ENCODE data around the gene CCT2. TPM values are rescaled to one million over a fixed set of nuclear protein-coding genes. Genes with fewer than 3 reads are reported as not detected.

CCT2 gene
- total and polyA plus RNA-seq, 2 of the 13 experiments (the other 11 are each of a cell fraction or from before 2014, with no cell fraction given), result 209 to 388 TPM

DNA sequence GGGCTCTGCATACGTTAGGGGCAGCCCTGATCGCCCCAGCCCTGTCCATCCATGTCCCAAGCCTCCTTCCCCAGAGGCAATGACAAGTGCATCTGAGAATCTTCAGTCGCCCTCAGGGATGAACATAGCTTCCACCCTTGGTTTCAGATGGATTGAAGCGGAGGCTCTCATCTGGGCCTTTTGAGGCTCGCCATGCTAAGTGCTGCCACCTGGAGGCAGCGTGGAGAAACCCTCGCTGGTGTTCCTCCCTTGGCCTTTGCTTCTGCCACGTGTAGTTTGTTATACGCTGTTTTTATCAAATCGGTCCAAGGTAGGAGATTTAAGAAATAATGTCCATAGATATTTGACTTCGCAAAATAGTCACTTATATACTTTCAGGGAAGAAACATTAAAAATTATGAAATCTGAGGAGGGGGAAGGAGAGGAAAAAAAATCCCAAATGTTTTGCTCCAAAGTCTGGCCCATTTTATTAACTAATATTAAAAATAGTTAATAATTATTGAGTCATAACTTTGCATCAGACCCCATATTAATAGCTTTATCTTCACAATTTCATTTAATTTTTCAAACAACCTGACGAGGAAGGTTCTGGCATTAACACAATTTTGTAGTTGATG is 54.2 kb downstream of the CCT2 start (continued):
- TF ChIP-seq HCFC1 (IDR thresholded peaks at IDR 0.05; ENCODE audit: low read depth, low read length) (no peak), ETV5 (CRISPR knock-in tag; IDR thresholded peaks at IDR 0.05; ENCODE audit: borderline replicate concordance) (no peak), SMYD3 (CRISPR knock-in tag; IDR thresholded peaks at IDR 0.05) (no peak), LCORL (IDR thresholded peaks at IDR 0.05) (no peak), LCORL (CRISPR knock-in tag; IDR thresholded peaks at IDR 0.05) (no peak), ZNF772 (CRISPR knock-in tag; IDR thresholded peaks at IDR 0.05) (no peak), ZNF512B (CRISPR knock-in tag; IDR thresholded peaks at IDR 0.05; ENCODE audit: borderline replicate concordance) (no peak), SNRNP70 (IDR thresholded peaks at IDR 0.05; ENCODE audit: low read depth, low read length) (no peak), ZNF652 (CRISPR knock-in tag; IDR thresholded peaks at IDR 0.05; ENCODE audit: borderline replicate concordance, low read depth) (no peak), ZNF160 (CRISPR knock-in tag; IDR thresholded peaks at IDR 0.05) (no peak), XRCC5 (optimal IDR thresholded peaks at IDR 0.05; ENCODE audit: low read length) (peak; percentile 74), ZNF232 (CRISPR knock-in tag; IDR thresholded peaks at IDR 0.05; ENCODE audit: borderline replicate concordance) (no peak), ZNF136 (CRISPR knock-in tag; IDR thresholded peaks at IDR 0.05; ENCODE audit: low read depth) (no peak), PRMT3 (CRISPR knock-in tag; IDR thresholded peaks at IDR 0.05; ENCODE audit: borderline replicate concordance, low read depth) (no peak), ZSCAN30 (CRISPR knock-in tag; IDR thresholded peaks at IDR 0.05) (no peak)
- TF ChIP-seq, protein P1, sequence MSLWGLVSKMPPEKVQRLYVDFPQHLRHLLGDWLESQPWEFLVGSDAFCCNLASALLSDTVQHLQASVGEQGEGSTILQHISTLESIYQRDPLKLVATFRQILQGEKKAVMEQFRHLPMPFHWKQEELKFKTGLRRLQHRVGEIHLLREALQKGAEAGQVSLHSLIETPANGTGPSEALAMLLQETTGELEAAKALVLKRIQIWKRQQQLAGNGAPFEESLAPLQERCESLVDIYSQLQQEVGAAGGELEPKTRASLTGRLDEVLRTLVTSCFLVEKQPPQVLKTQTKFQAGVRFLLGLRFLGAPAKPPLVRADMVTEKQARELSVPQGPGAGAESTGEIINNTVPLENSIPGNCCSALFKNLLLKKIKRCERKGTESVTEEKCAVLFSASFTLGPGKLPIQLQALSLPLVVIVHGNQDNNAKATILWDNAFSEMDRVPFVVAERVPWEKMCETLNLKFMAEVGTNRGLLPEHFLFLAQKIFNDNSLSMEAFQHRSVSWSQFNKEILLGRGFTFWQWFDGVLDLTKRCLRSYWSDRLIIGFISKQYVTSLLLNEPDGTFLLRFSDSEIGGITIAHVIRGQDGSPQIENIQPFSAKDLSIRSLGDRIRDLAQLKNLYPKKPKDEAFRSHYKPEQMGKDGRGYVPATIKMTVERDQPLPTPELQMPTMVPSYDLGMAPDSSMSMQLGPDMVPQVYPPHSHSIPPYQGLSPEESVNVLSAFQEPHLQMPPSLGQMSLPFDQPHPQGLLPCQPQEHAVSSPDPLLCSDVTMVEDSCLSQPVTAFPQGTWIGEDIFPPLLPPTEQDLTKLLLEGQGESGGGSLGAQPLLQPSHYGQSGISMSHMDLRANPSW (CRISPR knock-in tag; IDR thresholded peaks at IDR 0.05; ENCODE audit: borderline replicate concordance), result no peak
- TF ChIP-seq, protein P2, sequence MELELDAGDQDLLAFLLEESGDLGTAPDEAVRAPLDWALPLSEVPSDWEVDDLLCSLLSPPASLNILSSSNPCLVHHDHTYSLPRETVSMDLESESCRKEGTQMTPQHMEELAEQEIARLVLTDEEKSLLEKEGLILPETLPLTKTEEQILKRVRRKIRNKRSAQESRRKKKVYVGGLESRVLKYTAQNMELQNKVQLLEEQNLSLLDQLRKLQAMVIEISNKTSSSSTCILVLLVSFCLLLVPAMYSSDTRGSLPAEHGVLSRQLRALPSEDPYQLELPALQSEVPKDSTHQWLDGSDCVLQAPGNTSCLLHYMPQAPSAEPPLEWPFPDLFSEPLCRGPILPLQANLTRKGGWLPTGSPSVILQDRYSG (CRISPR knock-in tag; IDR thresholded peaks at IDR 0.05), result no peak
- TF ChIP-seq, protein P3, sequence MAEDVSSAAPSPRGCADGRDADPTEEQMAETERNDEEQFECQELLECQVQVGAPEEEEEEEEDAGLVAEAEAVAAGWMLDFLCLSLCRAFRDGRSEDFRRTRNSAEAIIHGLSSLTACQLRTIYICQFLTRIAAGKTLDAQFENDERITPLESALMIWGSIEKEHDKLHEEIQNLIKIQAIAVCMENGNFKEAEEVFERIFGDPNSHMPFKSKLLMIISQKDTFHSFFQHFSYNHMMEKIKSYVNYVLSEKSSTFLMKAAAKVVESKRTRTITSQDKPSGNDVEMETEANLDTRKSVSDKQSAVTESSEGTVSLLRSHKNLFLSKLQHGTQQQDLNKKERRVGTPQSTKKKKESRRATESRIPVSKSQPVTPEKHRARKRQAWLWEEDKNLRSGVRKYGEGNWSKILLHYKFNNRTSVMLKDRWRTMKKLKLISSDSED (CRISPR knock-in tag; IDR thresholded peaks at IDR 0.05), result no peak
- TF ChIP-seq, protein P4, sequence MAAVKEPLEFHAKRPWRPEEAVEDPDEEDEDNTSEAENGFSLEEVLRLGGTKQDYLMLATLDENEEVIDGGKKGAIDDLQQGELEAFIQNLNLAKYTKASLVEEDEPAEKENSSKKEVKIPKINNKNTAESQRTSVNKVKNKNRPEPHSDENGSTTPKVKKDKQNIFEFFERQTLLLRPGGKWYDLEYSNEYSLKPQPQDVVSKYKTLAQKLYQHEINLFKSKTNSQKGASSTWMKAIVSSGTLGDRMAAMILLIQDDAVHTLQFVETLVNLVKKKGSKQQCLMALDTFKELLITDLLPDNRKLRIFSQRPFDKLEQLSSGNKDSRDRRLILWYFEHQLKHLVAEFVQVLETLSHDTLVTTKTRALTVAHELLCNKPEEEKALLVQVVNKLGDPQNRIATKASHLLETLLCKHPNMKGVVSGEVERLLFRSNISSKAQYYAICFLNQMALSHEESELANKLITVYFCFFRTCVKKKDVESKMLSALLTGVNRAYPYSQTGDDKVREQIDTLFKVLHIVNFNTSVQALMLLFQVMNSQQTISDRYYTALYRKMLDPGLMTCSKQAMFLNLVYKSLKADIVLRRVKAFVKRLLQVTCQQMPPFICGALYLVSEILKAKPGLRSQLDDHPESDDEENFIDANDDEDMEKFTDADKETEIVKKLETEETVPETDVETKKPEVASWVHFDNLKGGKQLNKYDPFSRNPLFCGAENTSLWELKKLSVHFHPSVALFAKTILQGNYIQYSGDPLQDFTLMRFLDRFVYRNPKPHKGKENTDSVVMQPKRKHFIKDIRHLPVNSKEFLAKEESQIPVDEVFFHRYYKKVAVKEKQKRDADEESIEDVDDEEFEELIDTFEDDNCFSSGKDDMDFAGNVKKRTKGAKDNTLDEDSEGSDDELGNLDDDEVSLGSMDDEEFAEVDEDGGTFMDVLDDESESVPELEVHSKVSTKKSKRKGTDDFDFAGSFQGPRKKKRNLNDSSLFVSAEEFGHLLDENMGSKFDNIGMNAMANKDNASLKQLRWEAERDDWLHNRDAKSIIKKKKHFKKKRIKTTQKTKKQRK (IDR thresholded peaks at IDR 0.05; ENCODE audit: low read length), result no peak
